ENCODE results near the gene KIRREL3. TPM values are rescaled to one million over a fixed set of nuclear protein-coding genes. Genes with fewer than 3 reads are reported as not detected.

KIRREL3 gene
- total RNA-seq, 2 donors from 2014 or later = 0.61 to 0.64 TPM

DNA sequence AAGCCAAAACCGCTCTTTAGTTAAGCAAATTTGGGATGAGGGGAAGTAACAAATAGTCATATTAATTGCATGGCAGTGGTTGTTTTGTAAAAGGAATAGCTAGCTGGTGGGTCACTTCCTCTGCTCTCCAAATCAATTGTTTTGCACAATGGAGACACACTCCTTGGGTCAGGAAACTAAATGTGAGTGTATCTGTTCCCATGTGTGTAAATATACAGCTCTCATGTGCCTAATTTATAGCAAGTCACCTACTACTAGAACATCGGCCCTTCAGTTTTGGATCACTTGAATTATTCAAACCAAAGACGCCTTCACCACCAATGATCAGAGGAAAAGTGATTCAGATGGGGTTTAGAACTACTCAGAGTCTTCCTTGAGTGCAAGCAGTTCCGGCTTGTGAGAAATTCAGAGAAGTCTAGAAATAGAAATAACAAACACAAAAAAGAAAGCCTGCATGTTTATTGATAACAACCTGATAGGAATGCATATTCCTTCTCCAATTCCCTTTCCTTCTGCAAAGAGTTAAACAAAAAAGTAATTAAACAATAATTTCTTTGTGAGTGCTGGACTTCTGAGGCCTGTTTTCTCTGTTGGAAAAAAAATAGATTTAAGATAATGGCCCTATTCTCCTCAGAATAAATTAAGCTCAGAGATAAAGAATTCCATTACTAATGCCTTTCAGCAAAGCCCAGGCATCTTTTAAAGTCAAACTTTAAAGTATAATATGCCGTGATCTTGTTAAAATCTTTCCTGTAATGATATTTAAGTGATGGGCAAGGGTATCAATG lies 100.4 kb downstream of the KIRREL3 start:
- Histone ChIP-seq H3K27ac (no peak overlapping the region), H3K36me3 (no peaks in the 10 kb centered on the region), H3K9me3 (no peaks in the 10 kb centered on the region), H3K27me3 (no peaks in the 10 kb centered on the region), H3K9ac (ENCODE audit: low read depth in 2 of 2, low read length in 2 of 2) (no peak overlapping the region), H3K4me3 (no peak overlapping the region), H3K4me1 (no peaks in the 10 kb centered on the region)
- intact Hi-C loops (cut with DNase I) = no loop called here
- TF ChIP-seq, protein P1, sequence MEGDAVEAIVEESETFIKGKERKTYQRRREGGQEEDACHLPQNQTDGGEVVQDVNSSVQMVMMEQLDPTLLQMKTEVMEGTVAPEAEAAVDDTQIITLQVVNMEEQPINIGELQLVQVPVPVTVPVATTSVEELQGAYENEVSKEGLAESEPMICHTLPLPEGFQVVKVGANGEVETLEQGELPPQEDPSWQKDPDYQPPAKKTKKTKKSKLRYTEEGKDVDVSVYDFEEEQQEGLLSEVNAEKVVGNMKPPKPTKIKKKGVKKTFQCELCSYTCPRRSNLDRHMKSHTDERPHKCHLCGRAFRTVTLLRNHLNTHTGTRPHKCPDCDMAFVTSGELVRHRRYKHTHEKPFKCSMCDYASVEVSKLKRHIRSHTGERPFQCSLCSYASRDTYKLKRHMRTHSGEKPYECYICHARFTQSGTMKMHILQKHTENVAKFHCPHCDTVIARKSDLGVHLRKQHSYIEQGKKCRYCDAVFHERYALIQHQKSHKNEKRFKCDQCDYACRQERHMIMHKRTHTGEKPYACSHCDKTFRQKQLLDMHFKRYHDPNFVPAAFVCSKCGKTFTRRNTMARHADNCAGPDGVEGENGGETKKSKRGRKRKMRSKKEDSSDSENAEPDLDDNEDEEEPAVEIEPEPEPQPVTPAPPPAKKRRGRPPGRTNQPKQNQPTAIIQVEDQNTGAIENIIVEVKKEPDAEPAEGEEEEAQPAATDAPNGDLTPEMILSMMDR (IDR thresholded peaks at IDR 0.05) = no peak
- DNase-seq = no peak

DNA sequence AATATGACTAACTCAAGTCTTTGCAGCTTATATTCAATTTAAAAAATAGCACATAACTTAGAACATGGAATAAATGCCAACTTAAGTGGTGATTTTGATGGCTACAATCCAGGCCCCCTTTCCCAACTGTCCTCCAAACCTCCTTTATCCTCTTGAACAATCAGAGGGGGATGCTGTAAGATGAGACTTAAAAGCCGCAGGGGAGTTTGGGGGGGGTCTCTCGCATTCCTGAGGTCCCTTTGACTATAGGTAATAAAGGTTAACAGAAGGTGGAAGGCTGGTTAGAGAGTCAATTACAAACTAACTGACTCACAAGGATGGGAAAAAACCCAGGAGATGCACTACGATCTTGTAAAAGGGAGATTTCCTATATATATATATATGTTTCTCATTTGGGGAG lies 101.8 kb downstream of the KIRREL3 start:
- no peak for DNase-seq
- intact Hi-C loops (cut with DNase I) = no loop called here

DNA sequence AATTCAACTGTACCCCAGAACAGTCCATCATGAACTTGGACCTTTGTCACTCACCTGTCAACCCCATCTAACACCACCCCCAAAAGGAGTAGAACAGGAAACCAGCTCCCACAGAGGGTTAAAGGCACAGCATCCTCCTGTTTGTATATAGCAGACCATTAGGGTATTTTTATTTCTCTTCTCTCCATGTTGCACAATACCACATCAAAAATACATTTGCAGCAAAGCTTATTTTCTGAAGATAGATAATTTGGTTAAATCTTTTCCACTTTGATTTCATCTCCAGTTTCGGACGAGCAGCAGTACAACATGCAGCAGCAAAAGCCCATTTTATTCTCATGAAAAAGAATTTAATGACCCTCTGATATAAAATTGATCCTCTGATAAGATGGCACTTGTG lies 103.1 kb downstream of the KIRREL3 start:
- H3K36me3 ChIP-seq = no peaks in the 10 kb centered on the region
- no peaks in the 10 kb centered on the region for H3K27me3 ChIP-seq
- DNase-seq = no peak
- H3K9ac ChIP-seq (ENCODE audit: low read depth in 2 of 2, low read length in 2 of 2) = no peak overlapping the region
- TF ChIP-seq, protein P1 (IDR thresholded peaks at IDR 0.05) = no peak
- no peaks in the 10 kb centered on the region for H3K4me1 ChIP-seq
- H3K9me3 ChIP-seq = no peaks in the 10 kb centered on the region
- no peak overlapping the region for H3K27ac ChIP-seq
- no peak overlapping the region for H3K4me3 ChIP-seq
- intact Hi-C loops (cut with DNase I) = no loop called here

More for the DNA sequence above, 101.8 kb downstream of the KIRREL3 start:
- H3K9ac ChIP-seq (ENCODE audit: low read depth in 2 of 2, low read length in 2 of 2) = no peak overlapping the region
- H3K4me1 ChIP-seq = no peaks in the 10 kb centered on the region
- H3K4me3 ChIP-seq = no peak overlapping the region
- H3K36me3 ChIP-seq = no peaks in the 10 kb centered on the region
- H3K27ac ChIP-seq = no peak overlapping the region
- no peaks in the 10 kb centered on the region for H3K27me3 ChIP-seq
- no peaks in the 10 kb centered on the region for H3K9me3 ChIP-seq
- TF ChIP-seq, protein P1 (IDR thresholded peaks at IDR 0.05) = no peak

DNA sequence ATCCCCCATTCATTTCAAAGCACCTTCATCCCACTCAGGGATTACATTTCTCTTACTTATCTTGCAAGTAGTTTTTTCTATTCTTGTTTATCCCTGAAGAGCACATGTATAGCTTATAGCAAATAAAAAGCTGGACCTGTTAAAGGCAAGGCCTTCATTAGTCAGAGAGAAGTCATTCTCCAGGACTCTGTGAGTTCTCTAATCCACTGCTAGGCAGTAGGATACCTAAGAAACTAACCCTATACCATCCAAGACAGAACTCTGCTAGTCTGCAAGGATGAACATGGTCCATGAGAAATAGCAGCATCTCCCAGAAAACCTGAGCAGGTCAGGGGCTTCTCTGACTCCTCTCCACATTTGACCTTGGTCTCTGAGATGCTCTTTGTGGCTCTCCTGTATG lies 104.5 kb downstream of the KIRREL3 start:
- no peaks in the 10 kb centered on the region for H3K36me3 ChIP-seq
- no peaks in the 10 kb centered on the region for H3K4me1 ChIP-seq
- H3K4me3 ChIP-seq = no peak overlapping the region
- no peak overlapping the region for H3K9ac ChIP-seq (ENCODE audit: low read depth in 2 of 2, low read length in 2 of 2)
- intact Hi-C loops (cut with DNase I) = no loop called here
- H3K9me3 ChIP-seq = no peaks in the 10 kb centered on the region
- TF ChIP-seq, protein P1 (IDR thresholded peaks at IDR 0.05) = no peak
- H3K27me3 ChIP-seq = no peaks in the 10 kb centered on the region
- no peak overlapping the region for H3K27ac ChIP-seq
- DNase-seq = no peak

DNA sequence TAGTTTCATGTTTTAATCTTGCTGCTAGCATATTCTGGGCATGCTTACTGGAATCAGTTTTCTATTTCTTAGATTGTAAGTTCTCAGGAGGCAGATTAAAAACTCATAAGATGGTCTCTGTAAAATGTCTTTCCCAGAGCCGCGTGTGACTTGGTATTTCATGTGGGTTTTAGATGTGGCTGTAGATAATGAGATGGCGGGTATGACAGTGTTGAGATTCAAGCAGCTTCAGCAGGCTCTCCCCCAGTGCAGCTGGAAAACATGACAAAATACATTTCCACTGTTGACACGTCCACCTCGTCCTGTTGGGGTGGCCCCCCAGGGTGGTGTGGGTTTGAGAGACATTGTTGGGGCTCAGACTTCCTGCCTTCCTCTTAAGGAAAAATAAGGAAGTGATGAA lies 106.8 kb downstream of the KIRREL3 start:
- DNase-seq = no peak
- Histone ChIP-seq H3K9me3 (no peaks in the 10 kb centered on the region), H3K4me1 (no peaks in the 10 kb centered on the region), H3K4me3 (no peak overlapping the region), H3K36me3 (no peaks in the 10 kb centered on the region), H3K27me3 (no peaks in the 10 kb centered on the region), H3K27ac (no peak overlapping the region), H3K9ac (ENCODE audit: low read depth in 2 of 2, low read length in 2 of 2) (no peak overlapping the region)
- TF ChIP-seq, protein P1 (IDR thresholded peaks at IDR 0.05) = no peak
- intact Hi-C loops (cut with DNase I) = no loop called here
